ENCODE measurements around the gene FARS2. TPM values are rescaled to one million over a fixed set of nuclear protein-coding genes. Genes with fewer than 3 reads are reported as not detected.

Gene FARS2
- total and polyA plus RNA-seq, 4 donors = 9.2 to 31.4 (median 19.4) TPM

DNA sequence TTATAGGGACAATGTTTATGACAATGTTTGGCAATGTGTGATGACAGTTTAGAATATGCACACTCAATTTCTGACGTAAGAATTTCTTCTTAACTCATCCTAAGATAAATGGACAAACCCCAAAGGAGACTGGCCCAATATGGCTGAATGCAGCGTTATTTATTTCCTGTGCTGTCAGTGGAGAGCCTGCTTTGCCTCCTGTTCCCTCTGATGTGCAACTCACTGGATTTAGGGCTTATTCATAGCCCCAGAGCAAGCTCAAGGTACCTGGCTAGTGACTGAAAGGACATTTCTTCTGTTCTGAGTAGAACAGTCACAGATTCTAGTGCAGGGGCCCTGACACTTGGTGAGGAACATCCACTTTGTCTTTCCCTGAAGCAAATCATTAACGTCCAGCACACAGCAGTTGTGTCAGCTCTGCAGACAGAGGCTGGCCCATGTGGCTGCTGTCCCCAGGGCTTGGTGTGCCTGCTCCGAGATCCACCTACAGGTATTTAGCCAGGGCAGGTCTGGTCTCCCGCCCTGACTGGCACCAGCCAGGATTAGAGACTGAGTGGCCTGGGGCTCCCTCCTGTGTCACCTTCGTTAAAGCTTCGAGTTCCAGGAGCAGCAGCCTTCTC is 64.8 kb downstream of the FARS2 start:
- Histone ChIP-seq H3K4me1 (ENCODE audit: control insufficient read depth in 5 of 5, insufficient read depth in 5 of 5, low read length in 5 of 5) (no peaks in the 10 kb centered on the region), H3K27me3 (ENCODE audit: control insufficient read depth in 3 of 3, insufficient read depth in 3 of 3, low read length in 2 of 3) (no peaks in the 10 kb centered on the region), H3K9ac (ENCODE audit: insufficient read depth in 1 of 2, low read length in 2 of 2) (no peak overlapping the region), H3K27ac (ENCODE audit: low read depth in 1 of 2, low read length in 1 of 2) (no peak overlapping the region), H3K36me3 (ENCODE audit: control insufficient read depth in 4 of 4, insufficient read depth in 4 of 4, low read length in 4 of 4) (peaks cover 0 to 3% (median 0%) of the 10 kb centered on the region in 4 donors), H3K4me3 (no peak overlapping the region), H3K9me3 (ENCODE audit: control insufficient read depth in 4 of 4, insufficient read depth in 3 of 4, low read length in 3 of 4) (peaks cover 0 to 6% (median 3%) of the 10 kb centered on the region in 4 donors)
- no peak for DNase-seq
- TF ChIP-seq, protein P1, sequence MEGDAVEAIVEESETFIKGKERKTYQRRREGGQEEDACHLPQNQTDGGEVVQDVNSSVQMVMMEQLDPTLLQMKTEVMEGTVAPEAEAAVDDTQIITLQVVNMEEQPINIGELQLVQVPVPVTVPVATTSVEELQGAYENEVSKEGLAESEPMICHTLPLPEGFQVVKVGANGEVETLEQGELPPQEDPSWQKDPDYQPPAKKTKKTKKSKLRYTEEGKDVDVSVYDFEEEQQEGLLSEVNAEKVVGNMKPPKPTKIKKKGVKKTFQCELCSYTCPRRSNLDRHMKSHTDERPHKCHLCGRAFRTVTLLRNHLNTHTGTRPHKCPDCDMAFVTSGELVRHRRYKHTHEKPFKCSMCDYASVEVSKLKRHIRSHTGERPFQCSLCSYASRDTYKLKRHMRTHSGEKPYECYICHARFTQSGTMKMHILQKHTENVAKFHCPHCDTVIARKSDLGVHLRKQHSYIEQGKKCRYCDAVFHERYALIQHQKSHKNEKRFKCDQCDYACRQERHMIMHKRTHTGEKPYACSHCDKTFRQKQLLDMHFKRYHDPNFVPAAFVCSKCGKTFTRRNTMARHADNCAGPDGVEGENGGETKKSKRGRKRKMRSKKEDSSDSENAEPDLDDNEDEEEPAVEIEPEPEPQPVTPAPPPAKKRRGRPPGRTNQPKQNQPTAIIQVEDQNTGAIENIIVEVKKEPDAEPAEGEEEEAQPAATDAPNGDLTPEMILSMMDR (IDR thresholded peaks at IDR 0.05; ENCODE audit: control extremely low read depth, extremely low read depth) = no peak
- ATAC-seq (ENCODE audit: insufficient read depth, low FRiP score) = no peak
- WGBS, 2 donors = 97 to 98% methylated on average over 7 of the region's 7 CpGs

DNA sequence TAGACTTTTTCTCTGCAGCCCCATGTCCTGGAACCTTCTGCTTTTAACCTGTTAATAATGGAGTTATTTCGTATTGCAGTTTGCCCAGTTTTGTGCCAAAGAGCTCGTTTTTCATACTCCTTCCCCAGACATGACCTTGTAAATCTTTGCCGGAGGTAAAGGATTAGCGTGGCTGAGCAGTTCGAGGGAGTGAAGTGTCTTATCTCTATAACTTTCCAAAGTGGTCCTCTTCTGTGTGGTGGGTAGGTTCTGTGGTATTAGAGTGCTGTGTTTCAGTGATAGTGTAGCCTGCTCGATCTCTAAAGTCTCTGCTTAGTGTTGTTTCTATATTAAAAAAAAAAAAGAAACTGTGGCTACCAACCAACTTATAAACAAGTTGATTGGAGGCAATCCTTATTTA is 67.5 kb downstream of the FARS2 start:
- Histone ChIP-seq H3K27ac (ENCODE audit: low read depth in 1 of 2, low read length in 1 of 2) (no peak overlapping the region), H3K9ac (ENCODE audit: insufficient read depth in 1 of 2, low read length in 2 of 2) (no peak overlapping the region), H3K9me3 (ENCODE audit: control insufficient read depth in 4 of 4, insufficient read depth in 3 of 4, low read length in 3 of 4) (peaks cover 0 to 4% (median 1%) of the 10 kb centered on the region in 4 donors), H3K27me3 (ENCODE audit: control insufficient read depth in 3 of 3, insufficient read depth in 3 of 3, low read length in 2 of 3) (no peaks in the 10 kb centered on the region), H3K4me1 (ENCODE audit: control insufficient read depth in 5 of 5, insufficient read depth in 5 of 5, low read length in 5 of 5) (no peaks in the 10 kb centered on the region), H3K4me3 (no peak overlapping the region), H3K36me3 (ENCODE audit: control insufficient read depth in 4 of 4, insufficient read depth in 4 of 4, low read length in 4 of 4) (peaks cover 0 to 3% (median 0%) of the 10 kb centered on the region in 4 donors)
- WGBS, 2 donors = 86 to 89% methylated on average over 6 of the region's 6 CpGs
- no peak for ATAC-seq (ENCODE audit: insufficient read depth, low FRiP score)
- TF ChIP-seq, protein P1 (IDR thresholded peaks at IDR 0.05; ENCODE audit: control extremely low read depth, extremely low read depth) = no peak
- DNase-seq = no peak

DNA sequence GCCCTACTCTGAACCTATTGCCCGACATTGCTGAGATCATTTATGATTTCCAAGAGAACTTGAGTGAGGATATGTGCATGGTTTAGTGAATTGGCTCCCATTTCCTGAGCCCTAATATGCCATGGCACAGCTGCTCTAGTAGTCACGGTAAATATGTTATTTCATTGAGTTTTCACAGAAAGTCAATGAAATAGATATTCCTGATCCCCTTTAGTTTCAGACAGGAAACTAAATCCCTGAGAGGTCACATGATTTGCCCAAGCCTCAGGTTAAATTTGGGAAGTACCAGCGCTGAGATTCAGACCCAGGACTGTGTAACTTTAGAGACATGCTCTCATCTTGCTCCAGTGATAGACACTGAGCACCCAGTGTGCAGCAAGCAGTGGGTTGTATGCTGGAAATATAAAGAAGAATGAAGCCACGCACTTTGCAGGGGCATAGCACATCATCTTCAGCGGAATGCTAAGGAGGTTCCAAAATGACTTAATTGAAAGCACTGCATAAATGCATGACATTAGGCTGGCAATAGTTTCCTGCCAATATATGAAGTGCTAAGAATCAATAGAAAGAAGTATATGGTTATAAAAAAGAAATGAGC is 70.6 kb downstream of the FARS2 start:
- H3K4me3 ChIP-seq = no peak overlapping the region
- no peaks in the 10 kb centered on the region for H3K27me3 ChIP-seq (ENCODE audit: control insufficient read depth in 3 of 3, insufficient read depth in 3 of 3, low read length in 2 of 3)
- no peak overlapping the region for H3K27ac ChIP-seq (ENCODE audit: low read depth in 1 of 2, low read length in 1 of 2)
- DNase-seq (no peak), ATAC-seq (ENCODE audit: insufficient read depth, low FRiP score) (no peak)
- H3K9ac ChIP-seq (ENCODE audit: insufficient read depth in 1 of 2, low read length in 2 of 2) = no peak overlapping the region
- H3K36me3 ChIP-seq (ENCODE audit: control insufficient read depth in 4 of 4, insufficient read depth in 4 of 4, low read length in 4 of 4) = no peaks in the 10 kb centered on the region
- TF ChIP-seq, protein P1 (IDR thresholded peaks at IDR 0.05; ENCODE audit: control extremely low read depth, extremely low read depth) = no peak
- 96 to 98% methylated on average over 5 of the region's 5 CpGs for WGBS, 2 donors
- no peaks in the 10 kb centered on the region for H3K9me3 ChIP-seq (ENCODE audit: control insufficient read depth in 4 of 4, insufficient read depth in 3 of 4, low read length in 3 of 4)
- H3K4me1 ChIP-seq (ENCODE audit: control insufficient read depth in 5 of 5, insufficient read depth in 5 of 5, low read length in 5 of 5) = no peaks in the 10 kb centered on the region
